C4-2B (cell line): ENCODE data around the gene PRSS22.
A peak's percentile ranks its signal among the peaks of the same experiment; 100 is the strongest.
"Not testable (repeated sequence)": the region's sequence is repeated elsewhere in the genome, so short reads cannot be mapped to it uniquely, and the experiment has no call there.

Source experiments
- H3K27ac ChIP-seq: fragments of 450-650 bp; 2 replicates; pipeline ENCODE4 v1.5.1; 2017
- ZFX ChIP-seq: fragments of 450-650 bp; IDR thresholded peaks from 2 replicates; pipeline ENCODE4 v1.6.1; 2017
- TF ChIP-seq, protein P1 (sequence below): fragments of 450-650 bp; conservative IDR thresholded peaks from 2 replicates; pipeline ENCODE4 v1.5.1; 2017; ENCODE audit warnings: mild to moderate bottlenecking

Gene PRSS22, protein sequence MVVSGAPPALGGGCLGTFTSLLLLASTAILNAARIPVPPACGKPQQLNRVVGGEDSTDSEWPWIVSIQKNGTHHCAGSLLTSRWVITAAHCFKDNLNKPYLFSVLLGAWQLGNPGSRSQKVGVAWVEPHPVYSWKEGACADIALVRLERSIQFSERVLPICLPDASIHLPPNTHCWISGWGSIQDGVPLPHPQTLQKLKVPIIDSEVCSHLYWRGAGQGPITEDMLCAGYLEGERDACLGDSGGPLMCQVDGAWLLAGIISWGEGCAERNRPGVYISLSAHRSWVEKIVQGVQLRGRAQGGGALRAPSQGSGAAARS

GRCh38 chr16:2857451-2858244, at the start of gene PRSS22:
TSS of gene PRSS22 (minus strand) at chr16:2858170. CDS start at chr16:2858104, 66 bp downstream.
- TF ChIP-seq, protein P1, sequence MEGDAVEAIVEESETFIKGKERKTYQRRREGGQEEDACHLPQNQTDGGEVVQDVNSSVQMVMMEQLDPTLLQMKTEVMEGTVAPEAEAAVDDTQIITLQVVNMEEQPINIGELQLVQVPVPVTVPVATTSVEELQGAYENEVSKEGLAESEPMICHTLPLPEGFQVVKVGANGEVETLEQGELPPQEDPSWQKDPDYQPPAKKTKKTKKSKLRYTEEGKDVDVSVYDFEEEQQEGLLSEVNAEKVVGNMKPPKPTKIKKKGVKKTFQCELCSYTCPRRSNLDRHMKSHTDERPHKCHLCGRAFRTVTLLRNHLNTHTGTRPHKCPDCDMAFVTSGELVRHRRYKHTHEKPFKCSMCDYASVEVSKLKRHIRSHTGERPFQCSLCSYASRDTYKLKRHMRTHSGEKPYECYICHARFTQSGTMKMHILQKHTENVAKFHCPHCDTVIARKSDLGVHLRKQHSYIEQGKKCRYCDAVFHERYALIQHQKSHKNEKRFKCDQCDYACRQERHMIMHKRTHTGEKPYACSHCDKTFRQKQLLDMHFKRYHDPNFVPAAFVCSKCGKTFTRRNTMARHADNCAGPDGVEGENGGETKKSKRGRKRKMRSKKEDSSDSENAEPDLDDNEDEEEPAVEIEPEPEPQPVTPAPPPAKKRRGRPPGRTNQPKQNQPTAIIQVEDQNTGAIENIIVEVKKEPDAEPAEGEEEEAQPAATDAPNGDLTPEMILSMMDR = no peak
- TF ChIP-seq ZFX = no peak
- peak within 1 kb of the TSS; percentile 63 for H3K27ac ChIP-seq

DNA sequence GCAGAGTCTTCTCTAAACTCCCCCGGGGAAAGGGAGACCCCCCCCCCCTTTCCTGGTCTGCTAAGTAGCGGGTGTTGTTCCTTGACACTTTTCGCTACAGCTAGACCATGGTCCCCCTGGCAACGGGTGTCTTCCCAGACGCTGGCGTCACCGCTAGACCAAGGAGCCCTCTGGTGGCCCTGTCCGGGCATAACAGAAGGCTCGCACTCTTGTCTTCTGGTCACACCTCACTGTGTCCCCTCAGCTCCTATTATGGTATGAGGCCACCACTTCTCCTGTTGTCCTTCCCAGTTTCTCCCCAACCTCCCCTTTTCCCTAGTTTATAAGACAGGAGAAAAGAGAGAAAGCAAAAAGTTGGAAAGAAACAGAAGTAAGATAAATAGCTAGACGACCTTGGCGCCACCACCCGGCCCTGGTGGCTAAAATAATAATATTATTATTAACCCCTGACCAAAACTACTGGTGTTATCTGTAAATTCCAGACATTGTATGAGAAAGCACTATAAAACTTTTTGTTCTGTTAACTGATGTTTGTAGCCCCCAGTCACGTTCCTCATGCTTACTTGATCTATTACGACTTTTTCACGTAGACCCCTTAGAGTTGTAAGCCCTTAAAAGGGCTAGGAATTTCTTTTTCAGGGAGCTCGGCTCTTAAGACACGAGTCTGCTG, 49.2 kb upstream of the PRSS22 start:
- not testable (repeated sequence) for H3K27ac ChIP-seq
- TF ChIP-seq, protein P1 = peak; percentile 94

DNA sequence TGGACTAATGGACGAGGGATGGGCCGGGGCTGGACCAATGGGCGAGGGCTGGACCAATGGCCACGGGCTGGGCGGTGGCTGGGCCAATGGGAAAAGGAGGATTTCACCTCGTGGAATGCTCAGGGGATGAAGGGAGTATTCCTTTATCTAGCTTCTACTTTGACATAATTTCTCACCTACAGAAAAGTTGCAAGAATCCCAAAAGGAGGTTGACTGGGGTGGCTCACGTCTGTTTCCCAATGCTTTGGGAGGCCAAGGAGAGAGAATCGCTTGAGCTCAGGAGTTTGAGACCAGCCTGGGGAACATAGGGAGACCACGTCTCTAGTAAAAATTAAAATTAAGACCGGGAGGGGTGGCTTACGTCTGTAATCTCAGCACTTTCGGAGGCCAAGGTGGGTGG, 48.0 kb upstream of the PRSS22 start:
- no peak for TF ChIP-seq ZFX
- TF ChIP-seq, protein P1 = no peak
- H3K27ac ChIP-seq = peak overlapping the region; percentile 43; the same call in 1 of the 2 replicates

- TF ChIP-seq, protein P1 = no peak
- no peak for TF ChIP-seq ZFX
- peak overlapping the region; percentile 98 for H3K27ac ChIP-seq
Measured at GRCh38 chr16:2905241-2905987, 47.4 kb upstream of the PRSS22 start.

DNA sequence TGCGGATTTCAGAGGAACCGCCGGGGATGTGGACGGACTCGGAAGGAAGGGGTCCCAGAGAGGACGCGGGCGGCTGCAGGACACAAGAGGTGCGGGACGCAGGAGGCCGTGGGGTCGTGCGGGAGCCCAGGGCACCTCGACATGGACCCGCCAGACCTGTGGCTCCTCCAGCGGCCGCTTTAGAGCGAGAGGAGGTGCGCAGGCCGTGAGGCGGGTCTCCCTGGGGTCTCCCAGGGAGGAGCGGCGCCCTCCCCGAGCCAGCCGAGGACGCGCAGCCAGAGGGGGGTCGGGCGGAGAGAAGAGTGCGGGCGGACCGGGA, 46.9 kb upstream of the PRSS22 start:
- peak overlapping the region; percentile 98 for H3K27ac ChIP-seq
- TF ChIP-seq ZFX = no peak
- TF ChIP-seq, protein P1 = no peak

GRCh38 chr16:2904100-2904921, 46.3 kb upstream of the PRSS22 start:
- peak overlapping the region; percentile 98 for H3K27ac ChIP-seq
- TF ChIP-seq ZFX = 0 out of 2 replicates have a peak, but pooled peaks have one; percentile 26
- TF ChIP-seq, protein P1 = peak; percentile 98
